GM21447 (cell line): ENCODE measurements around the gene HES3.
"Not testable (repeated sequence)": the region's sequence is repeated elsewhere in the genome, so short reads cannot be mapped to it uniquely, and the experiment has no call there.

Experiments used
- ATAC-seq: cut with Tn5 transposase; IDR thresholded peaks from one replicate; pipeline ENCODE4 v1.9.1; 2021; ENCODE audit not compliant: unreplicated experiment

HES3 gene

GRCh38 chr1:6218375-6219164 lies 25.4 kb upstream of the HES3 start:
- ATAC-seq, result no peak

GRCh38 chr1:6219641-6220040 lies 24.3 kb upstream of the HES3 start:
- not testable (repeated sequence) for ATAC-seq

- no peak for ATAC-seq
Observed at GRCh38 chr1:6220236-6220635, 23.7 kb upstream of the HES3 start.

GRCh38 chr1:6221210-6221784 lies 22.7 kb upstream of the HES3 start:
- ATAC-seq, result no peak

DNA sequence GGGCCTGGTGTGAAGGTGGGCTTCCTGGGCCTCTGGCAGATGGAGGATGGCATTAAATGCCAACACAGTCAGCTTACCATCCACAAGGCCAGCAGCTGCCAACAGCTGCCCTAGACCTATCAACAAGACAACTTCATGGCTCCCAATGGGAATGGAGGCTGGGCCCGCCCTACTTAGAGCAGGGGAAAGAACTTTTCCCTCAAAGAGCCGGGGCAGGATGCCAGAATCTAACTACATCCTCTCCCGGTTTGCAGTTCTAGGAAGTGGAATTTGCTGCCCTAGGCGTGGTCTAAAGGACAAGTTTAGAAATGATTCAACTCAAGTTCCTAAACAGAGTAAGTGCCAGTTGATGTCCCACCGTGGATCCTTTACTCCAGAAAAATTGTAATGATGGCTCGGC lies 21.3 kb upstream of the HES3 start:
- ATAC-seq, result no peak

DNA sequence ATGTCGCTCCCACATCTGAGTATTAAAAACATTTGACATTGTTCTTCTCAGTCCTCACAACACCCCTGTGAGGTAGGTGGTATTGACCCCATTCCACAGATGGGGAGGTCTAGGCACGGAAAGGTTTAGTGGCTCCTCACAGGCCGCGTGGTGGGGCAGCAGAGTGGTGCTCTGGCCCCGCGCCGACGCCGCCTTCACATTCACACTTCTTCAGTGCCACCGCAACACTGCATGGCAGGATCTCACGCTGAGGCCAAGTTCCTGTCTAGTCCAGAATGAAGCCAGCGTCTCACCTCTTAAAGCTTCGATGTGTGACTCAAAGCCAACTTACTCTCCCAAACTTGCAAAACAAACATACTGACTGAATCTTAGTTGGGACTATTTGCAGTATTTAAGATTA lies 20.4 kb upstream of the HES3 start:
- ATAC-seq, result no peak

GRCh38 chr1:6224718-6225117 lies 19.3 kb upstream of the HES3 start:
- ATAC-seq, result no peak

- no peak for ATAC-seq
Observed at GRCh38 chr1:6225651-6226050, 18.3 kb upstream of the HES3 start.

GRCh38 chr1:6233376-6233775 lies 10.6 kb upstream of the HES3 start:
- no peak for ATAC-seq

DNA sequence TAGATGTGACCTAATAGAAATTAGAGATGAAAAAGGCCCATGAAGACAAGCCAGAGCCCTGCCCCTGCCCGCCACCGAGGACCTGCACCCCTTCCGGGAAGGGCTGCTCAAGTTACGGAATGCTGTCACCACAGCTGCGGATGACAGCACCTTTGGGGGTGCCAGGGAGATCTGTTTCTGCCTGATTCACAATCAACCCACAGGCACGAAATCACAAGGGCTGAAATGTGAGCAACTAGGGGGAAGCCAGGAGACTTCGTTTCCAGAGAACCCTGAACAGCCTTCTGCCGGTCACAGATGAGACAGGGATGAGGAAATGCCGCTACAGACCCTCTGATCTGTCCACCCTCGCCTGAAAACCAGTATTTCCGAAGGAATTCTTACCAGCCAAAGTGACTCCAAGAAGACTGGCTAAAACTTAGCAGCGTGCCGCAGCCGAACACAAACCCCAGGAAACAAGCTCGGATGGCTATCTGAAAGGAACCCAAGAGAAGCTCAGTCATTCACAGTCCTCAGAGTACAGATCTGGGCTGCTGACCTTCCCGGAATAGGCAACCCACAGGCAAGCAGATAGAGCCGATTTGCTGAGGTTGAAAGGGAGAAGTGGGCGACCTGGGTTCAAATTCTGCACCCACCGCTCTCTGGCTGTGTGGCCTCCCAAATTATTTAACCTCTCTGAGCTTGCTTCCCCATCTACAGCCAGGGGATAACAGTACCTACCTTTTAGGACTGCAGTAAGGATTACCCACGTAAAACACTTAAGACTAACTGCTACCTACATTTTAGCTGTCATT lies 9.3 kb upstream of the HES3 start:
- no peak for ATAC-seq

GRCh38 chr1:6235296-6235677 lies 8.7 kb upstream of the HES3 start:
- peak; percentile 27 for ATAC-seq

DNA sequence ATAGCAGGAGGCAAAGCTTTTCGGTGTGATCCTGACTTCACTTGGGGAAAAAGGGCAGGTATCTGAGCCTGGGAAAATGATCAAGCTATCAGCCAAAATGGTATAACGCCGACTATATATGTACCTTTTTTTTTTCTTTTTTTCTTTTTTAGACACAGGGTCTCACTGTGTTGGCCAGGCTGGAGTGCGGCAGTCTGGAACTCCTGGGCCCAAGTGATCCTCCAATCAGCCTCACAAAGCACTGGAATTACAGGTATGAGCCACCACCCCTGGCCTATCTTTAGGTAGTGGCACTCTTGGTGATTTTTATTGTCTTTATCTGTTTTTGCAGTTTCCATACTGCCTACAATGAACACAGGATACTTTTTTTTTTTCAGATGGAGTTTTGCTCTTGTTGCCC lies 6.9 kb upstream of the HES3 start:
- no peak for ATAC-seq

- ATAC-seq, result no peak
Observed at GRCh38 chr1:6239213-6239752, 4.7 kb upstream of the HES3 start.

DNA sequence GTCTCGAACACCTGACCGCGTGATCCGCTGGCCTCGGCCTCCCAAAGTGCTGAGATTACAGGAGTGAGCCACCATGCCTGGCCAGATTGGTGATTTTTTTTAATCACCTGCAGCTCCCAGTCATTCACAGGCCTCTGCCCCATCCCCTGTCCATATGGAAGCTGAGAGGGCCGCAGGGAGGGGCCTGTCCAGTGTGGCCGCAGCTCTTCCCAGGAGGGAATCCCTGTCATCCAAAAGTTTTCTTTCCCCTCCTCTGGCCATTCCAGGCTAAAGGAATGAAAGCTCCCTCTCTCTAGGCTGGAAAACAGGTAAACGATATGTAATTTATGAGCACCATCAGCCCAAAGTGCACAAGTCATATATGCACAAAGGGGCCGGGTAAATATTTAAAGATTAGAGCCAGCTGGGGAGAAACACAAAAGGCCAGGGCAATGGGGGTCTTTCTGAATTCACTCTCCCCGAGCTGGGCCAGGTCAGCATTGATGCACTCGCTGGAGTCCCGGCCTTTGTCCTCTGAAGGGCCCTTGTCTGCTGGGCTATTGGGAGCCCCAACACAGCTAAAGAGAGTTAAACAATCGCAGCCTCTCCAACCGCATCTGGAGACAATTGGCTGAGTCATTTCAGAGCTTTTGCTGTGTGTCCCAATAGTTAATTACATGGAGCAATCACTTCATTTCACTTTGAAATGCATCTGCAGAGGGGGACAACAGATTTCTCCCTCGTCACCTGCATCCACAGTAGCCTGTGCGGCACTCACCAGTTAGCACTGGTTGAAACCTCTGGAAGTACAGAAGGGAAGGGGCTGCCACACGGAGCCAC lies 3.8 kb upstream of the HES3 start:
- ATAC-seq, result no peak

DNA sequence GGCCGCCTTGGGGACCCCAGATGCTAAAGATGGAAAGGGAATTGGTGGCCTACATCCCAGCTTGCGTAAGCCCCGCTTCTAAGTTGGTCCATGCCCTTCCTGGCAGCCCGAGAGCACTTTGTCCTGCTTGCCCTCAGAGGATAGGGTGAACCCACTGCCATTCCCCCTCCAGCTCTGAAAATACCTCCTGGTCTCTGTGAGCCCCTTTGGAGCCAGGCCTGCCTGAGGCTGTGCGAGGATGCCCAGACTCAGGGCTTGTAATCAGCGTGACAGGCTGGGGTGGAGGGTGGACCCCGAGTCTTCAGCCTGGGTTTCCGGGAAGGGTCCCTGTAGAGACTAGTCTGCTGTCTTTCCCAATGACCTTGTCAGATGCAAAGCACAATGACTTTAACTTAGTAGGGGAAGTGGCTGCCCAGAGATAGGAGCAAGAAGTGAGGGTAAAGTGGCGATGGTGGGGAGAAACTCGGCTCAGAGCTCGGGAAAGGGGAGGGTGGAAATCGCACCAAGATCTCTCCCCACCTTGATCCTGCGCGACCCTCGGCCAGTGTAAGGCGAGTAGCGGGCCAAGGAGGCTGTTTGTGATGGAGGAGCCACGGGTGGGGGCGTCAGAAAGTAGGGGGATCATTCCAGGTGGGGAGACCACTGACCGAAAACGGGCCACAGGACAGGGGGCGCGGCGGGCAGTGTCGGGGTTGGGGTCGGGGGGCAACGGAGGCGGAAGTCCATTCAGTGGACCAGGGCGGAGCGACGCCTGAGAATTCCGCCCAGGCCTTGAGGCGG lies 2.7 kb upstream of the HES3 start:
- no peak for ATAC-seq

GRCh38 chr1:6241887-6242740 lies 1.9 kb upstream of the HES3 start:
- no peak for ATAC-seq

- ATAC-seq, result no peak
Observed at GRCh38 chr1:6243053-6243834, 735 bp upstream of the HES3 start.

- no peak for ATAC-seq
Observed at GRCh38 chr1:6244401-6245049, 546 bp downstream of the HES3 start.
